Activated CD4-positive, alpha-beta T cell treated with anti-CD3 and anti-CD28 coated beads, Interleukin-2, Interleukin-6, amounts not matched to agents 100 ng/mL and 50 ng/mL, durations not matched to agents 16 hours and 8 hours (primary cell): ENCODE results near the gene CCDC178.

Source experiments
- DNase-seq: peaks from one replicate; pipeline ENCODE4 v3.0.0-alpha.2; 2020

CCDC178 gene

GRCh38 chr18:33115917-33116316 lies 324.6 kb downstream of the CCDC178 start:
- DNase-seq: no peak

DNA sequence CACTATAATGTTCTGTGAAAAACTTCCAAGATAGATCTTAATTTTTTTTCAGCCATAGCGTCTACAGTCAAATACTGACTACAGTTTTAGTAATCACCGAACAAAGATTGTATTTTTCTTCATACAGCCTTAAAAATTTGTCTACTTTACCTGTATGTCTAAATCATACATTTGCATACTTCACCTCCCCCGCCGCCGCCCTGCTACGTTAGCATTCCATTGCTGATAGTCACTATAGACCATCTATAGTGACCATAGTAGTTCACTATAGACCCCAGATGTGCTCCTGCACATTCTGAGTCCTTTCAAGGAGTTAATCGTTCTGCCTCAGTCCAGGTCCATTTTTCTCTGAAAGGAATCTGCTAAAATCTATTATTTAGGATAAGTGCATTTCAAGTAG lies 325.0 kb downstream of the CCDC178 start:
- DNase-seq: no peak

DNA sequence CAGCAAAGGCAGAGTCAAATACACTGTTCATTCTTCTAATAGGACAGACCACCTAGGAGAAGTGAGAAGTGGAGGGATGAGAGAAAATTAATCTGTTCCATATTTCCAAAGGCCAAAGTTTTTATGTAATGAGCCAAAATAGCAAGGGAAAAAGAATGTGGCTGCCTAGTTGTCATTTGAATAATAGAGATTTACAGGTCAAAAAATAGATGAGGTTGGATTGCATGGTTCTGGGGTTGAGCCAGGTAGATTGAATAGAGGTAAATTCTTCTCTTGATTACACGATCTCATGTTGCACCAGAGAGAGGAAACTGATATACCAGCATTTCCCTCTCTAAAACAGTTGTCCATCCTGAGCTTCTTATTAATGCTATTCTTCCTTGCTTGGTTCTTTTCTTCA lies 325.8 kb downstream of the CCDC178 start:
- no peak for DNase-seq

- no peak for DNase-seq
Measured at GRCh38 chr18:33113416-33113815, 327.1 kb downstream of the CCDC178 start.

DNA sequence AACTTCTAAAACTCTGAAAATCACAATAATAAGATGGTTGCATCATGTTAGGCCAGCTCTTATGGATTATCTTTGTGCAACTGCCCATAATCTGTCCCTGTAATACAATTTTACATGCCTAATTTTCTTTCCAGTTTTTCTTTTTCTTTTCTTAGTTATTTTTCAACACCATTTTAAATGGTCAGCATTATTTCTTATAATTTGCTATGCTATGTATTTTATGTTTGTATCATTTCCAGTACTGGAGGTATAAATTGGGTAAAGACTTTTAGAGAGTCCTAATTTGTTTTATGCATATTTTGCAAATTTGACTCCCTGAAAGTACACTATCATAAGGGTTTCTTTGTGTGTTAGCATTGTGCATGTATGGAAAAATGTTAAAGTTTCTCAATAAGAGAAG lies 333.0 kb downstream of the CCDC178 start:
- DNase-seq: no peak

DNA sequence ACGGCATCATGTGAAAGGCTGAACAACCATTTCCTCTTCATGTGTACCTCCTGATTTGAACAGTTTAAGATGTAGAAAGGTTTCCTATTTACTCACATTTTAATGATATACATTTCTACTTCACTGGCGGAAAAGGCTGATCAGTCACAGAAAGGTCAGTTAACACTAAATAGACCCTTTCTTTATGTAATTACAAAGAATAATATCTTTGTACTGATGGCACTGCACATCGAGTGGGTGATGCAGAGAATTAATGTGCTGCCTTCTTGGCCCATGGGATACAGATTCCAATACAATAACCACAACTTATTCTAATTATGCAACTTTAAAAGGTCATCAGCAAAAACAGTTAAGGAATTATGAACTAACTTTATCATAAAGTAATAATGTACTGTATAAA lies 339.2 kb downstream of the CCDC178 start:
- no peak for DNase-seq

DNA sequence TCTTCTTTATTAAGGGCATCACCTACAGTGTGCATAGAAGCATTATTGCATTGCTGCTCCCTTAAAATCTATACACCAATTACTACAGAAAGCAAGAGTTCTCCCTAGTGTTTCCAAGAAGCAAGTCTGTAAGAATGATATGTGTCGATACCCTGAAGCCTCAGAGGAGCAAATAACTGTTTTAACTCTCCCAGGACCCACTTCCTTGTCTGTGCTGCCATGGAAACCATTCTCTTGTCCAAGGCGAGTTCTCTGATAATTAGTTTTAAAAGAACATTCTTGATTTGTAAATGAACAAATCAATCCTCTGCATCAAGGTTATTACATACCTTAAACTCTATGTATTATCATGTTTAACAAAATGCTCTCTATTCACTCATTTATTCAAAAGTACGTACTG lies 340.9 kb downstream of the CCDC178 start:
- DNase-seq: no peak

- no peak for DNase-seq
Measured at GRCh38 chr18:33097126-33097525, 343.4 kb downstream of the CCDC178 start.

DNA sequence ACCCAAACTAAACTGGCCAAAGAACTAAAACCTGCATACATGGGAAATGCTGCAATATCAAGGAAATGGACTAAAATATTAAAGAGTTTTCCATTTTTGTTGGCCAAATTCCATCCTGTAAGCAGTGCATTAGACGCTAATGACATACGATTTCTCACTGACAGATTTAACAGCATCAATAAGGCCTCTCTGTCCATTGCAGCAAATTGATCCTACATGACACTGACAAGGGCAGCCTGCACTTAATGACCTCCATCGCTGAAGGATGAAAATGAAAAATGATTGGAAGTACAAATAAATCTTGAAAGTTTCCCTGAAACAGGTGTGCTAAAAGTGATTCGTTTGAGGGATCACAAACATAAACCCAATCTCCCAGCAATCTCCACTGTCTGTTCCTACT lies 350.1 kb downstream of the CCDC178 start:
- no peak for DNase-seq

GRCh38 chr18:33076601-33077000 lies 363.9 kb downstream of the CCDC178 start:
- DNase-seq: no peak

GRCh38 chr18:33074125-33074524 lies 366.4 kb downstream of the CCDC178 start:
- DNase-seq: no peak

DNA sequence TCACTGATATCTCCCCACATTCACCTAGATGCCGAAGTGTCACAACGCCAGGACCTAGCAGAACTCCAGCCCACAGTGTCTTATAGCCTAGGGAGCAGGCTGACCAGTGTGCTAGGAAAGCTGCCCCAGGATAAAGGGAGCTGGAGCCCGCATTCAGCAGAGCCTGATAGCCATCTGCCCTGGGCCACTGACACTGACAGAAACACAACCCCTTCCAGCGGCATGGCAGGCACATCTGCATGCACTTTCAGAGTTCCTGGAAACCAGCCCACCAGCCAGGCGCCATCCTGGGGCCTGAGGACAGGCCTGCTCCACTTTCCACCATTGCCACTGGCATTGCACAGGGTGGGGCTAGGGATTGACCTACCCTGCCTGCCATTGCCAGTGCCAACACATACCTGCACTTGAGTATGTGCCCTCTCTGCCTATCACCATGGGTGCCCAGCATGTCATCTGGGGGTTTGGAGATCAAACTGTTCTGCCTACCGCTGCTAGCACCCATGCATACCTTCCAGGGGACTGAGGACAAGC lies 377.6 kb downstream of the CCDC178 start:
- no peak for DNase-seq

DNA sequence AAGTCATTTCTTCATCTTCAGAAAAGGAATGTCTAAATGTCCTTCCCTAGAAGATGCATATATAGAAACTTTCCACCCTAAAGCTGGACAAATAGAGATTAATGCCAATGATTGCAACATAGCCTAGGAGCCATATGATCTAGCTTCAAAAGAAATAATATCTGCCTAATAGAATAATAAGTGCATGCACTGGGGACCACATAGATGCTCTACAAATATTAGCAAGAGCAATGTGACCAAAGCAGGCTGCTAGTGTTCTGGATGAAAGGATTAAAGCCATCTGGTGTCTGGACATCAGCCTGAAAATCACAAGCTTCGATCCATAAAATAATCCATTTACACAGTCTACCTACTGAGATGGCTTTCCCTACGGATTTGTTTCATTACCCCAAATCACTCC lies 387.6 kb downstream of the CCDC178 start:
- DNase-seq: no peak

- no peak for DNase-seq
Measured at GRCh38 chr18:33051407-33051806, 389.1 kb downstream of the CCDC178 start.

GRCh38 chr18:33040213-33040612 lies 400.3 kb downstream of the CCDC178 start:
- DNase-seq: no peak

DNA sequence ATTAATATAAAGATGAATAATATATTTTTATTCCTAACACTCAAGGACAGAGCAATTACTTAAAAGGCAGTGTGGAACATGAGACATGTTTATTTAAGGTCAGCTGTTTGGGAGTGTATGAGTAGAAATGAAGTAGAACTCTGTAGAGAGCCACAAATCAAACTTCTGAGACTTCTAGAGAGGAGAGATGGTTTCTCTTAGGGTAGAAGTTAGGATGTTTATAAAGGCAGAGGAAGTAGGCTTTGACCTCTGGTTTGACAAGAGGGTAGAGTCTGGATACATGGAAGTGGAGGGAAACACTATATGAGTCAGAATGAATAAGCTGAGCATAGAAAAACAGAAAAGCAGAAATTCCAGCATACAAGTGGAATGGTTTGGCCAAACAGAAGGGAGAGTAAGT lies 405.6 kb downstream of the CCDC178 start:
- DNase-seq: no peak

DNA sequence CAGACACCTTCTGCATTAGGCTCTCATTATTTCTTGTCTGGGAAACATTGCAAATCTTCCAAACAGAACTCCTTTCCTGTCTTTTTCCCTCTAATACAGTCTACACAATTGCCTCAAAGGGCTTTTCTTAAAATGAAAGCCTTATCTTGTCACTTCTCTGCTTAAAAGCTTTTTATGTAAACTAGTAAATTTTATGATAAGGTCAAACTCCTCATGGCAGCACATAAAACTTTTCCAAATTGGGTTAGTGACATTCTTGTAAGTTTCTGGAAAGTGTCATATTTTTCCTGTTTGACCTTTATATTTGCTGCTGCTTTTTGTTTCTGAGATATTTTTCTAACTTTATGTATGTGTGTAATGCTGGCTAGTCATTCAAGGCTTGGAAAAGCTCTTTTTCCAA lies 406.3 kb downstream of the CCDC178 start:
- no peak for DNase-seq

- no peak for DNase-seq
Measured at GRCh38 chr18:33022370-33022769, 418.2 kb downstream of the CCDC178 start.

- DNase-seq: no peak
Measured at GRCh38 chr18:33020877-33021276, 419.6 kb downstream of the CCDC178 start.

GRCh38 chr18:33014060-33014796 lies 426.3 kb downstream of the CCDC178 start:
- no peak for DNase-seq

DNA sequence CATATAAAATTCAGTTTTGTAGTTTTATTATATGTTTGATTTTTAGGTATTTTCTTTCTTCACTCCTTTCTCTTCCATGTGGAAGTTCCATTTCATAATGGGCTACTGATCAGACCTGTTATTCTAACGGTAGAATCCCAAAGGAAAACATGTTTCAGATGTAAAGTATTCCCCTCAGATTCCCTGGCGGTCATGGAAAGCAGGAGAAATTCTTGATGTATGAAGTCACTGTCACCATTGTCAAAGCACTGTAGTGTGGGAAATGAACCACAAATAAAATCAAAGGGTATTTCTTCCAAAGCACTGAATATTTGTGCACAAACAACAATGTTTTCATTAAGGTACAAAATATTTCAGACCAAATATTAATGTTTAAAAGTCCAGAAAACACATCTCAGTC lies 430.4 kb downstream of the CCDC178 start:
- no peak for DNase-seq

- no peak for DNase-seq
Measured at GRCh38 chr18:32998921-32999320, 441.6 kb downstream of the CCDC178 start.

DNA sequence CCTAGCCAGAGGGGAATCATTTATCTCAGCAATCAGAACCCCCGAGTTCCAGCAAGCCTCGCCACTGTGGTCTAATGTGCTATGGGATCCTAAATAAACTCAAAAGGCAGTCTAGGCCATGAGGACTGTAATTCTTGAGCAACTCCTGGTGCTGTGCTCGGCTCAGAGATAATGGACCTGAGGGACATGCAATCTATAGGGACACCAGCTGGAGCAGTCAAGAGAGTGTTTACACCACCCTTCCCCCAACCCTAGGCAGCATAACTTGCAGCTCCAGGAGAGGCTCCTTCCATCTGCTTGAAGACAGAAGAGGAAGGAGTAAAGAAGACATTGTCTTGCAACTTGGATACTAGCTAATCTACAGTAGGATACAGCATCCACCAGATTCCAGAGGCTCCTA lies 442.2 kb downstream of the CCDC178 start:
- no peak for DNase-seq

DNA sequence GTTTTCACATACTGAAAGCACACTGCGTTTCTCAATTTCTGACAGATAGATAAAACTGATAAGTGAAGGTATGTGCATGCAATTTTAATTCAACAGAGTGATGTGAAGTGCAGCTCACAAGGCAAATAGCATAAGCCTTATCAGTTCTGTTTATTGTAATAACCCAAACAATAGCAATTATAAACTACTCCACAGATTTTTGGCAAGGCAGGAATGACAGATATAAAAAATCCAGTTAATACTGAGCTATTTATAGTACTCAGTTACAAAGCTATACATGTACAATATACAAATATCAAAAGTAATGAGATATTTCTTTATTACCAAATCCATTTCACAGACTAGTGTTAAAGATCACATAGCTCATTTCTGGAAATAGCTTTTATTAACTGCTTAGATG lies 456.8 kb downstream of the CCDC178 start:
- DNase-seq: no peak

- no peak for DNase-seq
Measured at GRCh38 chr18:32980896-32981295, 459.6 kb downstream of the CCDC178 start.
